GM19324 (cell line): ENCODE results near the gene NFATC3.
"Not testable (repeated sequence)": the region's sequence is repeated elsewhere in the genome, so short reads cannot be mapped to it uniquely, and the experiment has no call there.

Experiments
- ATAC-seq: cut with Tn5 transposase; IDR thresholded peaks from one replicate; pipeline ENCODE4 v1.9.1; 2021; ENCODE audit warnings: mild to moderate bottlenecking, moderate library complexity; ENCODE audit not compliant: unreplicated experiment, low FRiP score

NFATC3 gene

GRCh38 chr16:68088130-68088972, 3.2 kb downstream of the NFATC3 start:
- no peak for ATAC-seq

- ATAC-seq = no peak
These were observed 3.9 kb downstream of the NFATC3 start for GRCh38 chr16:68089067-68089466.

- no peak for ATAC-seq
These were observed 5.0 kb downstream of the NFATC3 start for GRCh38 chr16:68090130-68090529.

GRCh38 chr16:68090533-68090932, 5.4 kb downstream of the NFATC3 start:
- no peak for ATAC-seq

GRCh38 chr16:68091380-68092261, 6.5 kb downstream of the NFATC3 start:
- ATAC-seq = no peak

GRCh38 chr16:68092275-68092674, 7.1 kb downstream of the NFATC3 start:
- ATAC-seq = not testable (repeated sequence)

- no peak for ATAC-seq
These were observed 8.8 kb downstream of the NFATC3 start for GRCh38 chr16:68093816-68094613.

- no peak for ATAC-seq
These were observed 9.4 kb downstream of the NFATC3 start for GRCh38 chr16:68094614-68094934.

GRCh38 chr16:68096491-68096890, 11.3 kb downstream of the NFATC3 start:
- no peak for ATAC-seq

- ATAC-seq = no peak
These were observed 11.9 kb downstream of the NFATC3 start for GRCh38 chr16:68097088-68097487.

- no peak for ATAC-seq
These were observed 12.7 kb downstream of the NFATC3 start for GRCh38 chr16:68097895-68098294.

GRCh38 chr16:68100488-68100887, 15.3 kb downstream of the NFATC3 start:
- no peak for ATAC-seq

- ATAC-seq = no peak
These were observed 20.4 kb downstream of the NFATC3 start for GRCh38 chr16:68105611-68106010.

- not testable (repeated sequence) for ATAC-seq
These were observed 22.2 kb downstream of the NFATC3 start for GRCh38 chr16:68107230-68107928.

GRCh38 chr16:68109156-68109555, 24.0 kb downstream of the NFATC3 start:
- ATAC-seq = not testable (repeated sequence)

- not testable (repeated sequence) for ATAC-seq
These were observed 25.4 kb downstream of the NFATC3 start for GRCh38 chr16:68110611-68111010.

GRCh38 chr16:68111379-68111778, 26.2 kb downstream of the NFATC3 start:
- no peak for ATAC-seq

GRCh38 chr16:68113059-68113761, 28.0 kb downstream of the NFATC3 start:
- no peak for ATAC-seq

- no peak for ATAC-seq
These were observed 28.6 kb downstream of the NFATC3 start for GRCh38 chr16:68113765-68114240.
